ENCODE measurements around the gene ZNF516. TPM values are rescaled to one million over a fixed set of nuclear protein-coding genes. Genes with fewer than 3 reads are reported as not detected.
A peak's percentile ranks its signal among the peaks of the same experiment; 100 is the strongest.

The ZNF516 gene
- total RNA-seq, 1 donor from 2014 or later: 108 TPM

- H3K4me1 Mint-ChIP-seq (ENCODE audit: low read depth): peaks cover 1% of the 10 kb centered on the region
- peaks cover 22% of the 10 kb centered on the region for H3K36me3 Mint-ChIP-seq (ENCODE audit: insufficient read depth)
- H3K27ac Mint-ChIP-seq: no peak overlapping the region
- no peak for TF ChIP-seq CTCF (IDR thresholded peaks at IDR 0.05; ENCODE audit: unreplicated experiment)
- no peak overlapping the region for H3K4me3 Mint-ChIP-seq (ENCODE audit: low read depth)
- no peaks in the 10 kb centered on the region for H3K9me3 Mint-ChIP-seq (ENCODE audit: low read depth)
- H3K27me3 Mint-ChIP-seq: no peaks in the 10 kb centered on the region
- DNase-seq (ENCODE audit: low spot score, unreplicated experiment): no peak
Observed at GRCh38 chr18:76378526-76379215, 116.4 kb downstream of the ZNF516 start.

GRCh38 chr18:76377359-76377756, 117.7 kb downstream of the ZNF516 start:
- Mint-ChIP-seq H3K9me3 (ENCODE audit: low read depth) (no peaks in the 10 kb centered on the region), H3K27me3 (no peaks in the 10 kb centered on the region)
- TF ChIP-seq CTCF (IDR thresholded peaks at IDR 0.05; ENCODE audit: unreplicated experiment): no peak

GRCh38 chr18:76376668-76377358, 118.2 kb downstream of the ZNF516 start:
- Mint-ChIP-seq H3K27me3 (no peaks in the 10 kb centered on the region), H3K4me1 (ENCODE audit: low read depth) (peaks cover 1% of the 10 kb centered on the region), H3K4me3 (ENCODE audit: low read depth) (no peak overlapping the region), H3K36me3 (ENCODE audit: insufficient read depth) (peaks cover 24% of the 10 kb centered on the region), H3K9me3 (ENCODE audit: low read depth) (no peaks in the 10 kb centered on the region), H3K27ac (peak overlapping the region; percentile 84)
- no peak for TF ChIP-seq CTCF (IDR thresholded peaks at IDR 0.05; ENCODE audit: unreplicated experiment)
- DNase-seq (ENCODE audit: low spot score, unreplicated experiment): no peak

More at GRCh38 chr18:76377359-76377756, 117.7 kb downstream of the ZNF516 start:
- DNase-seq (ENCODE audit: low spot score, unreplicated experiment): no peak
- H3K4me3 Mint-ChIP-seq (ENCODE audit: low read depth): no peak overlapping the region
- H3K27ac Mint-ChIP-seq: no peak overlapping the region
- H3K4me1 Mint-ChIP-seq (ENCODE audit: low read depth): peaks cover 1% of the 10 kb centered on the region
- peaks cover 24% of the 10 kb centered on the region for H3K36me3 Mint-ChIP-seq (ENCODE audit: insufficient read depth)

DNA sequence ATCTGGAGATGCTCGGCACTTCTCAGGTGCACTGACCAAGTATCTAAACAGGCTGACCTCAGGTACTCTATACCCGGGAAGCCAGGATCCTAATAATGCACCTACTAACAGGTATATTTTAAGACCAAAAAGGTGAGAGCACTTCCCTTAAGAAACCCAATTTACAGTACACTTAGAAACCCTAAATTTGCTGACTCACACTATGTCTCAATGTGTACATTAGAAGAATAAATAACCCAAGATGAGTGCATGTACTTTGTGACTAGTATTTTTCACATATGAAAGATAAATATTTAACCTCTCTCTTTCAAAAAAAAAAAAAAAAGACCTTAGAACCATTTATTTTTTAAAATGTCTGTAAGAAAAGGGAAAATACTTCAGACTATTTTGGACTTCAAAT, 118.8 kb downstream of the ZNF516 start:
- Mint-ChIP-seq H3K4me3 (ENCODE audit: low read depth) (no peak overlapping the region), H3K36me3 (ENCODE audit: insufficient read depth) (peaks cover 24% of the 10 kb centered on the region), H3K27ac (no peak overlapping the region), H3K9me3 (ENCODE audit: low read depth) (no peaks in the 10 kb centered on the region), H3K27me3 (no peaks in the 10 kb centered on the region), H3K4me1 (ENCODE audit: low read depth) (peaks cover 1% of the 10 kb centered on the region)
- no peak for DNase-seq (ENCODE audit: low spot score, unreplicated experiment)
- no peak for TF ChIP-seq CTCF (IDR thresholded peaks at IDR 0.05; ENCODE audit: unreplicated experiment)

DNA sequence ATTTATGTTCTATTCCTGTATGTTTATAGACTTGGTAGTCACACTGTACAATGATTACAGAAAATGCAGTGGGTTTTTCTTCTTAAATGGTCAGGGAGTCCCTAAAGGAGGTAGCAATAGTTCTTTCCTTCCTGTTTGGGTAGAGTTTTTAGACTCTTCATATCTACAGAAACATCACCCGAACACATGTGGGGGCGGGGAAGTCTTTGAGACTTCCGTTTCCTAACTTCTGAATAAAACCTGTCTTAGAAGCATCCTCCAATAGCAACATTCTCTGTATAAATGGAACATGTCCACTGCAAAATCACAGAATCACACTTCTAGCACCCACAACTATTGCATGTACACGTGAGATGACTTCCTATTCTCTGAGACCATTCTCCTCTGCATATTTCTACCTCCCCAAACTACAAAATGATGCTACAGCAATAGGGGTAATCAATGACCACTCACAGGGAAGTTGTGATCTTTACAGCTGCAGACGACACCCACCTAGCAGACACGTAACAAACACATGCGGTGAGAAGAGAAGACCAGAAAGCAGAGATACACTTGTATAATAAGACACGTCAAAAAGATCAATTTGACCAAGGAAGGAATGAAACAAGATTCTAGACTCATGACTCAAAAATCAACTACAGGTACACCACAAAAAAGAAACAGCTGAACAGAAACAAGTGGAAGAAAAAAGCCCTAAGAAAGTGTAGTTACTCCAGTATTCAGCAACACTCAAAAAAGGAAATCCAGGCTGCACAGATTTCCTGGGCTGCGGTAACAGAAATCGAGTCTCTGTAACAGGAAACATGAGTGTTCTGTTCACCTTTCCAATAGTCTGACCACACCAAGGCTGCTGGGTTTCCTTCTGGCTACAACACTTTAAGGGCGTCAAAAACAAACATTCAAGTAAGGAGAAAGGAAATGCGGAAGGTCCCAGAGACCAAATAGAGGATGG, 120.4 kb downstream of the ZNF516 start:
- no peaks in the 10 kb centered on the region for H3K27me3 Mint-ChIP-seq
- peaks cover 22% of the 10 kb centered on the region for H3K36me3 Mint-ChIP-seq (ENCODE audit: insufficient read depth)
- H3K4me3 Mint-ChIP-seq (ENCODE audit: low read depth): no peak overlapping the region
- H3K27ac Mint-ChIP-seq: no peak overlapping the region
- no peaks in the 10 kb centered on the region for H3K9me3 Mint-ChIP-seq (ENCODE audit: low read depth)
- TF ChIP-seq CTCF (IDR thresholded peaks at IDR 0.05; ENCODE audit: unreplicated experiment): no peak
- peaks cover 1% of the 10 kb centered on the region for H3K4me1 Mint-ChIP-seq (ENCODE audit: low read depth)
- no peak for DNase-seq (ENCODE audit: low spot score, unreplicated experiment)
